ENCODE measurements around the gene CASP7. TPM values are rescaled to one million over a fixed set of nuclear protein-coding genes. Genes with fewer than 3 reads are reported as not detected.
"Not testable (repeated sequence)": the region's sequence is repeated elsewhere in the genome, so short reads cannot be mapped to it uniquely, and the experiment has no call there.

The CASP7 gene
- total RNA-seq, 1 donor from 2014 or later, result 11.8 TPM

GRCh38 chr10:113650172-113650571 is 29.5 kb upstream of the CASP7 start:
- H3K4me1 Mint-ChIP-seq, result no peaks in the 10 kb centered on the region
- no peak overlapping the region for H3K27ac Mint-ChIP-seq
- H3K9me3 Mint-ChIP-seq, result no peaks in the 10 kb centered on the region
- H3K27me3 Mint-ChIP-seq (ENCODE audit: low read depth), result peaks cover 24% of the 10 kb centered on the region
- TF ChIP-seq CTCF (IDR thresholded peaks at IDR 0.05; ENCODE audit: unreplicated experiment), result no peak
- DNase-seq (ENCODE audit: low spot score in 2 of 2, unreplicated experiment in 2 of 2), result no peak
- H3K4me3 Mint-ChIP-seq, result no peak overlapping the region
- no peaks in the 10 kb centered on the region for H3K36me3 Mint-ChIP-seq

GRCh38 chr10:113651021-113651420 is 28.7 kb upstream of the CASP7 start:
- Mint-ChIP-seq H3K27me3 (ENCODE audit: low read depth) (peaks cover 27% of the 10 kb centered on the region), H3K4me3 (no peak overlapping the region), H3K4me1 (peaks cover 2% of the 10 kb centered on the region), H3K36me3 (no peaks in the 10 kb centered on the region), H3K27ac (no peak overlapping the region), H3K9me3 (no peaks in the 10 kb centered on the region)
- TF ChIP-seq CTCF (IDR thresholded peaks at IDR 0.05; ENCODE audit: unreplicated experiment), result no peak
- no peak for DNase-seq (ENCODE audit: low spot score in 2 of 2, unreplicated experiment in 2 of 2)

GRCh38 chr10:113651898-113652297 is 27.8 kb upstream of the CASP7 start:
- no peak for DNase-seq (ENCODE audit: low spot score in 2 of 2, unreplicated experiment in 2 of 2)
- peaks cover 2% of the 10 kb centered on the region for H3K4me1 Mint-ChIP-seq
- H3K27ac Mint-ChIP-seq, result no peak overlapping the region
- H3K4me3 Mint-ChIP-seq, result no peak overlapping the region
- H3K27me3 Mint-ChIP-seq (ENCODE audit: low read depth), result peaks cover 29% of the 10 kb centered on the region
- no peak for TF ChIP-seq CTCF (IDR thresholded peaks at IDR 0.05; ENCODE audit: unreplicated experiment)
- no peaks in the 10 kb centered on the region for H3K9me3 Mint-ChIP-seq
- H3K36me3 Mint-ChIP-seq, result no peaks in the 10 kb centered on the region

GRCh38 chr10:113652456-113652855 is 27.3 kb upstream of the CASP7 start:
- not testable (repeated sequence) for H3K4me1 Mint-ChIP-seq, H3K4me3 Mint-ChIP-seq

GRCh38 chr10:113656896-113657295 is 22.8 kb upstream of the CASP7 start:
- Mint-ChIP-seq H3K27me3 (ENCODE audit: low read depth) (peaks cover 35% of the 10 kb centered on the region), H3K4me1 (peaks cover 2% of the 10 kb centered on the region), H3K9me3 (no peaks in the 10 kb centered on the region), H3K4me3 (no peak overlapping the region), H3K36me3 (no peaks in the 10 kb centered on the region), H3K27ac (no peak overlapping the region)
- no peak for TF ChIP-seq CTCF (IDR thresholded peaks at IDR 0.05; ENCODE audit: unreplicated experiment)
- DNase-seq (ENCODE audit: low spot score in 2 of 2, unreplicated experiment in 2 of 2), result no peak

More at GRCh38 chr10:113652456-113652855, 27.3 kb upstream of the CASP7 start:
- peaks cover 29% of the 10 kb centered on the region for H3K27me3 Mint-ChIP-seq (ENCODE audit: low read depth)
- not testable (repeated sequence) for H3K9me3 Mint-ChIP-seq; H3K27ac Mint-ChIP-seq; H3K36me3 Mint-ChIP-seq; DNase-seq (ENCODE audit: low spot score in 2 of 2, unreplicated experiment in 2 of 2)

- no peaks in the 10 kb centered on the region for H3K36me3 Mint-ChIP-seq
- DNase-seq (ENCODE audit: low spot score in 2 of 2, unreplicated experiment in 2 of 2), result no peak
- no peaks in the 10 kb centered on the region for H3K9me3 Mint-ChIP-seq
- peaks cover 2% of the 10 kb centered on the region for H3K4me1 Mint-ChIP-seq
- no peak overlapping the region for H3K27ac Mint-ChIP-seq
- TF ChIP-seq CTCF (IDR thresholded peaks at IDR 0.05; ENCODE audit: unreplicated experiment), result no peak
- H3K4me3 Mint-ChIP-seq, result no peak overlapping the region
- H3K27me3 Mint-ChIP-seq (ENCODE audit: low read depth), result peaks cover 36% of the 10 kb centered on the region
Observed at GRCh38 chr10:113657544-113657943, 22.2 kb upstream of the CASP7 start.

All from mesothelial cell of epicardium (in vitro differentiated cells).